ENCODE data around the gene MSX1.

DNA sequence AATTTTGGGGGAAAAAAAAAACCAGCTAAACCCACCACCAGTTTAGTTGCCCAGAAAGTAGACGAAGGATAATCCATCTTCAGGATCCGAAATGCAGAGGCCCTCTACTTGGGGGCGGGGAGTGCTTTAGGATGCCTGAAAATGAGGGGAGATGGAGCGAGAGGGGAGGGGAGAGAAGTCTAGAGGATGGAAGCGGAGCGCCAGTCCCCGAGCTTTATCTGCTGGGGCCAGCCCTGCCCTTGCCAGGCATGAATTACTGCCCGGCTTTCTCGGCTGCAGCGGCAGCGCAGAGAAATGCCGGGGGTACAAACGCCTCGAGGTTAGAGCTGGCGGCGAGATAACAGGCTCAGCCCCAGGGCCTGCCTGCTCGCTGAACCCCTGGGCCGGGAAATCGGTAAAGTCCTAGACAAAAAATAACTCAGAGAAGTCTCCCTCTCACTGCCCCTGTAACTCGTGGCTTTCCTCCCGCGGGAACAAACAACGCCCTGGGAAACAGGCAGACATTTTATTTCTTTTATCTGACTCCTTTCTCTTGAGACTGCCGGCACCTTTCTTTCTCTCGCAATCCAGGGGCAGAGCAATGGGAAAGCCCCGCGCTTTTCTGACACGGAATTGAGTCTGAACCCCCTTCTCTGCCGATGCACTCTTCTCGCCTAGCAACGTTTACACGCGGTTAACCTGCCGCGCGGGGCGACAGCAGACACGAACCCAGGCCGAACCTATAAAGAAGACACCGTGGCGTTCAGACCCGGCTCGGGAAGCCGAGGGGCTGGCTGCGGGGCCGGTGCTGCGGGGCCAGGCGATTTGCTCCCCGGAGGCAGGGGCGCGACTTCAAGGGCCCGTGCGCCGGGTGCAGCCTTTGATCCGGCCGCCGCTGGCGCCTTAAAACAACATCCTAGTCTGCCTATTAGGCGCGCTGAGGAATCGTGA is 3.1 kb upstream of the MSX1 start:
- TF ChIP-seq CBX3 (IDR thresholded peaks at IDR 0.05; ENCODE audit: low read depth) (no peak), POLR2A (IDR thresholded peaks at IDR 0.05; ENCODE audit: borderline replicate concordance, extremely low read depth, insufficient read depth, insufficient read length) (no peak), SP1 (IDR thresholded peaks at IDR 0.05; ENCODE audit: low read depth) (no peak), RAD21 (IDR thresholded peaks at IDR 0.05; ENCODE audit: low read depth) (no peak), EZH2 (IDR thresholded peaks at IDR 0.05) (no peak), POLR2AphosphoS5 (IDR thresholded peaks at IDR 0.05; ENCODE audit: low read depth, low read length) (no peak)
- TF ChIP-seq, protein P1, sequence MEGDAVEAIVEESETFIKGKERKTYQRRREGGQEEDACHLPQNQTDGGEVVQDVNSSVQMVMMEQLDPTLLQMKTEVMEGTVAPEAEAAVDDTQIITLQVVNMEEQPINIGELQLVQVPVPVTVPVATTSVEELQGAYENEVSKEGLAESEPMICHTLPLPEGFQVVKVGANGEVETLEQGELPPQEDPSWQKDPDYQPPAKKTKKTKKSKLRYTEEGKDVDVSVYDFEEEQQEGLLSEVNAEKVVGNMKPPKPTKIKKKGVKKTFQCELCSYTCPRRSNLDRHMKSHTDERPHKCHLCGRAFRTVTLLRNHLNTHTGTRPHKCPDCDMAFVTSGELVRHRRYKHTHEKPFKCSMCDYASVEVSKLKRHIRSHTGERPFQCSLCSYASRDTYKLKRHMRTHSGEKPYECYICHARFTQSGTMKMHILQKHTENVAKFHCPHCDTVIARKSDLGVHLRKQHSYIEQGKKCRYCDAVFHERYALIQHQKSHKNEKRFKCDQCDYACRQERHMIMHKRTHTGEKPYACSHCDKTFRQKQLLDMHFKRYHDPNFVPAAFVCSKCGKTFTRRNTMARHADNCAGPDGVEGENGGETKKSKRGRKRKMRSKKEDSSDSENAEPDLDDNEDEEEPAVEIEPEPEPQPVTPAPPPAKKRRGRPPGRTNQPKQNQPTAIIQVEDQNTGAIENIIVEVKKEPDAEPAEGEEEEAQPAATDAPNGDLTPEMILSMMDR (IDR thresholded peaks at IDR 0.05 in 2 of 3, conservative IDR thresholded peaks at IDR 0.05 in 1 of 3; ENCODE audit: borderline replicate concordance in 1 of 3, insufficient read depth in 1 of 3, low read depth in 2 of 3, low read length in 2 of 3): no peak
- TF ChIP-seq, protein P2, sequence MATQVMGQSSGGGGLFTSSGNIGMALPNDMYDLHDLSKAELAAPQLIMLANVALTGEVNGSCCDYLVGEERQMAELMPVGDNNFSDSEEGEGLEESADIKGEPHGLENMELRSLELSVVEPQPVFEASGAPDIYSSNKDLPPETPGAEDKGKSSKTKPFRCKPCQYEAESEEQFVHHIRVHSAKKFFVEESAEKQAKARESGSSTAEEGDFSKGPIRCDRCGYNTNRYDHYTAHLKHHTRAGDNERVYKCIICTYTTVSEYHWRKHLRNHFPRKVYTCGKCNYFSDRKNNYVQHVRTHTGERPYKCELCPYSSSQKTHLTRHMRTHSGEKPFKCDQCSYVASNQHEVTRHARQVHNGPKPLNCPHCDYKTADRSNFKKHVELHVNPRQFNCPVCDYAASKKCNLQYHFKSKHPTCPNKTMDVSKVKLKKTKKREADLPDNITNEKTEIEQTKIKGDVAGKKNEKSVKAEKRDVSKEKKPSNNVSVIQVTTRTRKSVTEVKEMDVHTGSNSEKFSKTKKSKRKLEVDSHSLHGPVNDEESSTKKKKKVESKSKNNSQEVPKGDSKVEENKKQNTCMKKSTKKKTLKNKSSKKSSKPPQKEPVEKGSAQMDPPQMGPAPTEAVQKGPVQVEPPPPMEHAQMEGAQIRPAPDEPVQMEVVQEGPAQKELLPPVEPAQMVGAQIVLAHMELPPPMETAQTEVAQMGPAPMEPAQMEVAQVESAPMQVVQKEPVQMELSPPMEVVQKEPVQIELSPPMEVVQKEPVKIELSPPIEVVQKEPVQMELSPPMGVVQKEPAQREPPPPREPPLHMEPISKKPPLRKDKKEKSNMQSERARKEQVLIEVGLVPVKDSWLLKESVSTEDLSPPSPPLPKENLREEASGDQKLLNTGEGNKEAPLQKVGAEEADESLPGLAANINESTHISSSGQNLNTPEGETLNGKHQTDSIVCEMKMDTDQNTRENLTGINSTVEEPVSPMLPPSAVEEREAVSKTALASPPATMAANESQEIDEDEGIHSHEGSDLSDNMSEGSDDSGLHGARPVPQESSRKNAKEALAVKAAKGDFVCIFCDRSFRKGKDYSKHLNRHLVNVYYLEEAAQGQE (IDR thresholded peaks at IDR 0.05; ENCODE audit: low read depth): no peak

Data from HCT116 (cell line).